CD4-positive, alpha-beta T cell treated with Interleukin-17A for 1 hour (primary cell): ENCODE measurements around the gene MDC1.

Source experiments
- DNase-seq: peaks from one replicate; pipeline ENCODE4 v3.0.0-alpha.2; 2020

MDC1 gene

GRCh38 chr6:30696432-30696831 is 20.6 kb downstream of the MDC1 start:
- no peak for DNase-seq

GRCh38 chr6:30691208-30691847 is 25.8 kb downstream of the MDC1 start:
- no peak for DNase-seq

DNA sequence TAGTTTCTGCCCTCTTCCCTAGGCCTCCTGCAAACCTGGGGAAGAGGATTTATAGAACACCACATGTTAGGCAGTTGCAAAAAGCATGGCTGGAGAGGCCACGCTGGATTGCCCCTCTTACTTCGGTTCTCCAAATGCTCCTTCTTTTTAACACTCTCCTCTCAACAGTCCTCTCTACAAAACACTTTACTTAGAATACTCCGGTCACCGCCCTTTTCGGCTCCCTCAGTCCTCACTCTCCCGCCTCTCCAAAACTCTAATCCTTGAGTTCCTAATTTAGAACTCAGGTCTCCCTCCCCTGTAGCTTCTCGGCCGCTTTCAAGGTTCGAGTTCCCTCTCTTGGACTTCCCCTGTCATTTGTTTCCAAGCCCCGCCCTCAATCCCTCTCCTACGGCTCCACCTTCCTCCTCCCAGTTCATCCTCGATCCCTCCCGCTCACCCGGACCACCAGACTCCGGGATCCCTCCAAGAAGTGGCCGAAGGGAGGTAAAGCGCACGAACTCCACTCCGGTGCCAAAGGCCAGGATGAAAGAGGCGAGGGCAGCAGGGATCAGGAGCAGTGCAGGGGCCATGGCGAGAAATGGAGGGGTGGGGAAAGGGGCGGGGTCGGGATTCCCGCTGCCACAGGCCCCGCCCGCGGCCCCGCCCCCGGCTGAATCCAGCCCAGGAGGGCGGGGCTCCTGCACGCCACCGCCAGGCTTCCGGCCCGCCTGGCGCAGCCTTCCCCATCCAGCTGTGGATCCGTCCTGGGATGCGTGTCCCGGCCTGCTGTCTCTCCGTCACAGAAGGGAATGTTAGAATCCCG is 26.5 kb downstream of the MDC1 start, which contains the start of gene NRM:
NRM (minus strand) TSS at position 582 of the 805 bp plus-strand sequence; CDS start at position 572, 10 bp downstream.
- DNase-seq: peak; percentile 66

DNA sequence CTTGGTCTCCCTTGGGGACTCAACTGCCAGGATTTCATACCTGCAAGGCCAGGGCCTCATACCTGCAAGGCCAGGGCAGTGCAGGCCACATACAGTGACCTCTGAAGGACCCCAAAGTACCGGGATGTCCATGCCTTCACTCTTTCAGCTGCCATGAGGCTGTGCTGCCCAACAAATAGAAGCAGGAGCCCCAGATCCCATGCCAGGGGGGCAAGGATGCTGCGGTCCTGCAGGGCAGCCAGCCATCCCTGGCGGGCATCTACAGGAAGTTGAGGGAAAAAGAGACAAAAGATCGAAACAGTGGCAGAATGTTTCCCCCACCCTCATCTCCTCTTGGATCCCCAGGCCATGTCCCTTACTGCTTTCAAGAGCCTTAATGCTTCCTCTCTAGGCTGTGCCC is 27.1 kb downstream of the MDC1 start:
- no peak for DNase-seq

DNA sequence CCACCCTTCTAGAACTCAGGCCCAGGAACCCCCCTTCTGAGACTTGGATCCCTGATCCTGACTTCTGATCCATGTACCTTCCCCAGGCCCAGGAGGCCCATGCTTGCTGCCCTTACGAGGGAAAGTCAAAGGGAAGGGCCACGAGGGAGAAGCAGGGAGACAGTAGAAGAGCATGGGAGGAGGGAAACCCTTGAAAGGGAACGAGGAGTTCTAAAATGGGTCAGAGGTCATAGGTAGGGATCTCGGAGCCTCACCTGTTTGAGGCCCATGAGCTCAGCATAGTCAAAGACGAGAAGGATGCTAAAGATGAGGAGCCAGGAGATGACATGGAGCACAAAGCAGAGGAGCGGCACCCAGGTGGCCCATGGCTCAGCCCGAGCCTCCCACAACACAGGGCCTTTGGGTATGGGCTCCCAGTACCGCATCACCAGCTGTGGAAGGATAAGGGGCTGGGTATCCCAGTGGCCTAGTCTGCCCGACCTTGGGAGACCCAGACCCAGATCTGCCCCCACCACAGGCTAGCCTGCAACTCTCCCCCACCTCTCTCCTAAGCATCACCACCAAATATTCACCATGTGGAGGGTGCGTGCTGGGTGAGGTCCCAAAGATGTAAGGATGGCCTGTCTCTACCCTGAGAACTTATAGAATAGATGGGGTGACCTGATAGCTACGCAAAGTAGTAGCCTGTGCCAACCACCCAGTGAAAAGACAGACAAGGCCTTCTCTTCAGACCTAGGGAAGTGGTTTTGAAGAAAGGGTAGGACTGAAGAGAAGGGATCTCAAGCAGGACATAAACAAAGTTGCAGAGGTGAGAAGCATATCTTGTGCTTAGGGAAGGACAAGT is 27.8 kb downstream of the MDC1 start:
- DNase-seq: no peak

DNA sequence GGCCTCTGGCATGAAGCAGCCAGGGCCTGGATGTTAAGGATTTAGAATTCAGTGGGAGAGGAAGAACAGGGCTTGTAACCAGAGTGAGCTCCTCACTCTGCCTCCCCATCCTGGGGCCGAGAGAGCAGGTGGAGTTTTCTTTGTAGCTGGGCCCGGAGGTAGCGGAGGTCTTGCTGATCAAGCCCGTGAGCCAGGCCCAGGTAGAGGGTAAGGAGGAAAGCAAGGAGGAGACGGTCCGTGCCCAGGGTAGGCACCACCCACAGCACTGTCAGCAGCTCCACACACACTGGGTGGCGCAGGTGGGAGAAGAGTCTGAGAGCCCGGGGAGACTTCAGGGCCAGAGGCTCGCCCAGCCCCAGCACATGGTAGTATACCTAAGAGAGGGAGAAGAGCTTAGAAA is 28.5 kb downstream of the MDC1 start:
- DNase-seq: no peak

- DNase-seq: no peak
Observed at GRCh38 chr6:30687659-30688431, 29.2 kb downstream of the MDC1 start.

DNA sequence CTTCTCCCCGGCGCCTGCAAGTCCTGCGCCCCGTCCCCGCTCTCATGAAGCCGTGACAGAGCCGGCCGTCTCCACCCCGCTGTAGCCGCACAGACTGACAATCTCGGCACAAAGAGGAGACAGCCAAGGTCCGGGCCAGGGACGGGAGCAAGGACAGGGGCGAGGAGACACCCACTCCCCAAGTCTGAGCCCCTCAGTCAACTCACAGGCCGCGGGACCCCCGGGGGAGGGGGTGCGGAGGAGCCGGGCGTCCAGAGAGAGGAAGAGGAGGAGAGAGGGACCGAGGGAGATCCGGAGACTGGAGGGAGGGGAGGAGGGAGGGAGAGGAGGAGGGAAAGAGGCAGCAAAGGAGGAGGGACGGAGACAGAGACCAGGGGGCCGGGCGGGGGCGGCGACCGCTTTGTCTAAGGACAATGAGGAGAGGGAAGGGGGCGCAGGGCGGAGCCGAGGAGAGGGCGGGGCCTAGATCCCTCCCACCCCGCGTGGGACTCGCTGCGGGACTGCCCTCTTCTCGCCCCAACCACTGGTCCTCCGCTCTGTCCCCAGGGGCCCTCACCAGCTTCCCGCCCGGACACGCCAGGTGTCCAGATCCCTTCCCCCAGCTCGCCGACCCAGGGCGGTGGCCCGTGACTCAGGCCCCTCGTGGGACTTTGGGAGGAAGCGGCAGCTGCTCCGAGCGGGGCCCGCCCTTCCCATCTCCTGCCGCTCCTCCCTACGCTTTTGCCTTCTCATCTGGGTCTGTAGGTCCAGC is 30.0 kb downstream of the MDC1 start:
- DNase-seq: peak; percentile 81

GRCh38 chr6:30686009-30686907 is 30.8 kb downstream of the MDC1 start, which contains the start of gene PPP1R18:
PPP1R18 (minus strand) TSS chr6:30686645; CDS start chr6:30686018, 627 bp downstream.
- peak; percentile 82 for DNase-seq

GRCh38 chr6:30685157-30686008 is 31.7 kb downstream of the MDC1 start:
- DNase-seq: peak; percentile 34

- peak; percentile 64 for DNase-seq
Observed at GRCh38 chr6:30684386-30685156, 32.5 kb downstream of the MDC1 start.

GRCh38 chr6:30683980-30684338 is 33.1 kb downstream of the MDC1 start:
- DNase-seq: no peak

DNA sequence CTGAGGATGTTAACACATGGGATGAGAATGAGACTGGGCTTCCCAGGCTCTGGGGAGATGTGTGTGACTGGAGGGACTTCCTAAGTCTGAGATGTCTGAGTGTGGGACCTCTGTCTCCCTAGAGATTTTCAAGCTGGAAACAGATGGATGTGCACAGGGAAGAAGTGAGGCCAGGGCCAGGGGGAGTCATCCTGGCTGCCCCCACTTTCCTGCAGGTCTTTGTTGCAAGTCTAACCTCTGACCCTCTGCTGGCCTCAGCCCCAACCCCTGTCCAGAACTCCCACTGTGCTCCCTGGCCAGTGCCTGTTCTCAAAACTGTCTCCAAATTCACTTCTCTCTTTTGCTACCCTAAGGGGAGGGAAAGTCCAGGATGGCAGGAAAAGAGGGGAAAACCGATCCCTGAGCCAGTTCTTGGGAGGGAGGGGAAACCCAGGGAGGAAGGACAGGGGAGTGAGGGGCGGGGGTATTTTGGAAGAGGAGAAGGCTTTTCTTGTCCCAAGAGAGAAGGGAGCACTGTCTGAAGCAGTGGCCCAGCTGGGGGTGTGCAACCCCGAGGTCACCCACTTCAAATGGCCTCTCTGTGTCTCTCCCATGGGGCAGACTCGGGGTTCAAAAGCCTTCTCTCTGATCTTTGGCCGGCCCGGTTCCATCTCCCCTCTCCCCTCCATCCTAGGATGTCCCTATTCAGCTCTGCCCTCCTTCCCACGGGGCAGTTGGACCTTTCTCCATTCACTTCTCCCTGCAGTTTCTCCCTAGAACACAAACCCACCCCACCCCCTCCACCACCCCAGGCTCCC is 33.7 kb downstream of the MDC1 start:
- DNase-seq: no peak

DNA sequence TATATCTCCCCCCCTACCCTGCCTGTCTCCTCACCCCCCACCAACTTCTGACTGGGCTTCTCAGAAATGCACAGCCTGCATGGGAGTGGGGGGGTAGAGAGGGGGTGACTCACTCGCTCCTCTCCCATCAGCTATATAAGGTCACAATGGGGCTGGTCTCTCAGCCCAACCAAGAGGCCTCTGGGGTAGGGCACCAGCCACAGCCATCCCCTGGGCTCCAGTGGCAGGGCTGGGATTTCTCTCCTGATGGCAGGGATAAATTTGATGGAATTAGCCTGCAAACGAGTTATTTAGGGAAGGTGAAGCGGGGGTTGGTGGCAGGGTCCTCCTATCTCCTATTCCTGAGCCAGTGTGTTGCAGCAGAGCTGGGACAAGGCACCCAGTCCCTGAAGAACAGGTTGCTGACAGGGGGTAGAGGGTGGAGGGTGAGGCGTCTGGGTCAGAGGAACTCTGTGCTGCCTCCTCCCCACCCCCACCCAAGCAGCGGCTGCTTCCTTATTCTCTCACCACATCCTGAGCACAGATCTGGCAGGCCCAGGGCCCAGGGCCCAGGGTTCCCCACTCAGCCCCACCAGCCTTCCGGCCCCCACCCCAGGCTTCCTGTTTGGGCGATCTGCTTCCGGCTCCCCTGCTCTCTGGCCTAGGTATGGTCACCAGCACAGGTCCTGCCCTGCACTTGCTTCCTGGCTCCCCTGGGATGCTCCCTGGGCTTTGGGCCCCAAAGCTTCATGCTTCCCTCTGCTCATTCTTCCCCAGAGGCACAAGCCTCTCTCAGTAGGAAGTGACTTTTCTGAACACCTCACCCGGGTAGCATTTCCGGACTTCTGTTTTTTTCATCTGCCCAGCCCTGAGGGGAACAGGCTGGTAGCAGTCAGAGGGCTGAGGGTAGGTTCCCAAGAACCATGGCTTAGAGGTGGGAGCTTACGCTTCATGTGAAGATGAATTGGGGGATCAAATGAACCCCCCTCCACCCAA is 34.7 kb downstream of the MDC1 start:
- DNase-seq: peak; percentile 90

DNA sequence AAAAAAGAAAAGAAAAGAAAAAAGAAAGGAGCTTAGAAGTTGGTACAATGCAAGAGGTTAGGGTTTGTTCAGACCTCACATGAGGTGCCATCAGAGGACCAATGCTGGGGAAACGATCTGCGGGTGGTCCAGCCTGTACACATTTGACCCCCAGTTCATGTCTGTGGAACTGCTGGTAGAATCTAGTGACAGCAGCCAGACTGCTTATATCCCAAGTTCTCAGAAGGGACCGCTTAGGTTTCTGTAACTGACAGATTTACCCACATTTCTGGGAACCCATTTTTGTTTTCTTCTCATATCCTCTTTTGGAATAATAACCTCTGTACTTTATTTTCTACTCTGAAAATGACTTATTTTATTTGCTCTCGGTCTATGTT is 35.3 kb downstream of the MDC1 start:
- no peak for DNase-seq

DNA sequence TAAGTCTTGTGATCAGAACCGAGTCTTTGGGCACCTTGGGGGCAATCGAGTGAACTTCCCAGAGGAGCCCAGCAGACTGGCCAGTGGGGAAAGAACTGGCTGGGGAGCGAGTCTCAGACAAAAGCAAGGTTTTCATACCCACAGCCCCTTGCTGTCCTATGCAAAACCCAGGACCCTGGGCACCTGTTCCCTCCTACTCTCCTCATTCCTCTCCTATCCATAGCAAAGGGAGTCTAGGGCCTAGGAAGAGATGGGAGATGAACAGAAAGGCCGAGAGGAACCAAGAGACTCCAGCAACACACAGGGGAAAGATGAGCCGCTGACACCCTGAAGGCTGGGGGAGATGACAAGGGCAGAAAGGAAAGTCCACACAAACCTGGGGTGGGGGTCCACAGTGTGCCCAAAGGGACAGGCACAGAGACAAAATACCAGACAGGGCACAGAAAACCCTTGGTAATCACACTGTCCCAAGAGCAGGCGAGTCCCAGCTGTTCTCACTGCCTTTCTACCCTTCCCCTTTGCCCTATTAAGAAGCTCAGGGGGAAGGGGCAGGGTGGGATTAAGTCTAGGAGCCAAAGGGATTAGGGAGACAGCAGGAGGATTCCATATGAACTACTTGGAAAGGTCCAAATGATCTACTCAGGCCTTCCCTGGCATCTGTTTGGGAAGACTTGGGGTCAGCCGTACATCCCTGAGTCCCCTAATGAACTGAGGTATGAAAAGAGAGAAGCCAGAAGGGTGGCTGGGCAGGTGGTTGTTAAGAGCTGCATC is 37.1 kb downstream of the MDC1 start:
- no peak for DNase-seq
